ENCODE results near the gene TNRC6A.
A peak's percentile ranks its signal among the peaks of the same experiment; 100 is the strongest.
"Not testable (repeated sequence)": the region's sequence is repeated elsewhere in the genome, so short reads cannot be mapped to it uniquely, and the experiment has no call there.

TNRC6A gene

DNA sequence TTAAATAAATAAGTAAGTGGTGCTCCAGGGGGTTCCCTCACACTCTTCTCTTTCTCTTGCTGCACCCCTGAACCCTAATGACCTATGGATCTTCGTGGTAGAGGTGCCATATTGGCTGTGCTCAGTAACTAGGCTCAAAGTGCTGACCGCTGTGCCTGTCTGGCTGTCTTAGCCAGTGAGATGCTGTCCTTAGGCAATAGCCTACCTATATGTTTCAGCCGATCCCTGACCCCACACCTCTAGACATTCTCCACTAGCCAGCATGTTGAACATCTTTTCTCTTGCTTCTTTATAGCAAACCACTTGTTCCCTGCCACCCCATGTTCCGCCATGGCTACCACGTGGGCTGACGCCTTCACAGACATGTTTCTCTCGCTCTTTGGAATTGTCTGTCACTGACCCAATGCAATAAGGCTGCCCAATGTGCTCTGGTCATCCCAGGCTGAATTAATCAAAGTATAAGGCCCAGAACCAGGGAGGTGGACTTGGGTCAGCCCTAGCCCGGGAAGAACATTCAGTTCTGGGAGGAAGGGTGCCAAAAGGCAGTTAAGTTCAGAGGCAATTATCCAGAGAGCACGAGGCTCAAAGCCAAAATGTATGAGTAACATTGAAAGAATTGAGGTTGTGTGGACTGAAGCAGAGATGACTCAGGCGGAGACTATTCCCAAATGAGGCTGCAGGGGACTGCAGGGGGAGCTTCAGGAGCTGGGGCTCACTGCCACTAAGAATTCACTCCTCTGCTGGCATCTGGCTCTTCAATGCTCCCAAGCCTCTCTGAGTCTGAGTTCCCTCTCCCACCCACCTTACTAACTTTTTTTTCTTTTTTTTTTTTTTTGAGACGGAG is 28.7 kb upstream of the TNRC6A start:
- DNase-seq (ENCODE audit: low read depth): peak; percentile 97
- TF ChIP-seq, protein P1, sequence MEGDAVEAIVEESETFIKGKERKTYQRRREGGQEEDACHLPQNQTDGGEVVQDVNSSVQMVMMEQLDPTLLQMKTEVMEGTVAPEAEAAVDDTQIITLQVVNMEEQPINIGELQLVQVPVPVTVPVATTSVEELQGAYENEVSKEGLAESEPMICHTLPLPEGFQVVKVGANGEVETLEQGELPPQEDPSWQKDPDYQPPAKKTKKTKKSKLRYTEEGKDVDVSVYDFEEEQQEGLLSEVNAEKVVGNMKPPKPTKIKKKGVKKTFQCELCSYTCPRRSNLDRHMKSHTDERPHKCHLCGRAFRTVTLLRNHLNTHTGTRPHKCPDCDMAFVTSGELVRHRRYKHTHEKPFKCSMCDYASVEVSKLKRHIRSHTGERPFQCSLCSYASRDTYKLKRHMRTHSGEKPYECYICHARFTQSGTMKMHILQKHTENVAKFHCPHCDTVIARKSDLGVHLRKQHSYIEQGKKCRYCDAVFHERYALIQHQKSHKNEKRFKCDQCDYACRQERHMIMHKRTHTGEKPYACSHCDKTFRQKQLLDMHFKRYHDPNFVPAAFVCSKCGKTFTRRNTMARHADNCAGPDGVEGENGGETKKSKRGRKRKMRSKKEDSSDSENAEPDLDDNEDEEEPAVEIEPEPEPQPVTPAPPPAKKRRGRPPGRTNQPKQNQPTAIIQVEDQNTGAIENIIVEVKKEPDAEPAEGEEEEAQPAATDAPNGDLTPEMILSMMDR (conservative IDR thresholded peaks at IDR 0.05; ENCODE audit: low read depth, low read length): peak; percentile 45
- no peak overlapping the region for H3K4me3 ChIP-seq (ENCODE audit: low read length)

DNA sequence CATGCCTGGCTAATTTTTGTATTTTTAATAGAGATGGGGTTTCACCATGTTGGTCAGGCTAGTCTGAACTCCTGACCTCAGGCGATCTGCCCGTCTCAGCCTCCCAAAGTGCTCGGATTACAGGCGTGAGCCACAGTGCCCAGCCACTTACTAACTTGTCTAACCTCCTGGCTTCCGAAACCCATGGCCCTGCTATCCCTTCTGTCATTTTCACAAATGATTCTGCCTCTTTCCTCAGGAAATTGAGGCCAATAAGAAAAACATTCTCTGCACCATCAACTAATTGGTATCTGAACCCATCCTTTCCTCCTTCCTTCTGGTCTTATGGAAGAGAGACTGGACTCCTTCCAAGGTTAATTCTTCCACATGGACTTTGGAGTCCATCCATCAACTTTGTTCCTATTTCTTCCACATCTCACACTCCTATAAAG is 27.9 kb upstream of the TNRC6A start:
- TF ChIP-seq, protein P1 (conservative IDR thresholded peaks at IDR 0.05; ENCODE audit: low read depth, low read length): no peak
- no peak for DNase-seq (ENCODE audit: low read depth)
- H3K4me3 ChIP-seq (ENCODE audit: low read length): no peak overlapping the region

DNA sequence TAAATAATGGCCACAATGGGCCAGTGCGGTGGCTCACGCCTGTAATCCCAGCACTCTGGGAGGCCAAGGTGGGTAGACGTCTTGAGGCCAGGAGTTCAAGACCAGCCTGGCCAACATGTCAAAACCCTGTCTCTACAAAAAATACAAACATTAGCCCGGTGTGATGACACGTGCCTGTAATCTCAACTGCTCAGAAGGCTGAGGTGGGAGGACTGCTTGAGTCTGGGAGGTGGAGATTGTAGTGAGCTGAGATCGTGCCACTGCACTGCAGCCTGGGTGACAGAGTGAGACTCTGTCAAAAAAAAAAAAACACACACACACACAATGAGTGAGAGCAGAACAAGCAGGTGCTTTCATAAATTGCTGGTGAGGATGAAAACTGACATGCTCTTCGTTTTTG is 21.7 kb upstream of the TNRC6A start:
- not testable (repeated sequence) for H3K4me3 ChIP-seq (ENCODE audit: low read length); DNase-seq (ENCODE audit: low read depth)

DNA sequence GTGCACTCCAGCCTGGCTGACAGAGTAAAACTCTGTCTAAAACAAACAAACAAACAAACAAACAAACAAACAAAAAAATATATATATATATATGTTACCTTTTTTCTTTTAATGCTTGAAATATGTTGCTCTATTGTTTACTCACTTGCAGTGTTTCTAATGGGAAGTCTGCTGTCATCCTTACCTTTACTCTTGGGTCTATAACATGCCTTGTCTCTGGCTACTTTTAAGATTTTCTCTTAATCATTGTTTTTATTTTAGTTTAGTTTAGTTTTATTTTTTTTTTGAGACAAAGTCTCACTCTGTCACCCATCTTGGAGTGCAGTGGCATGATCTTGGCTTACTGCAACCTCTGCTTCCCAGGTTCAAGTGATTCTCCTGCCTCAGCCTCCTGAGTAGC is 16.1 kb upstream of the TNRC6A start:
- no peak for DNase-seq (ENCODE audit: low read depth)
- no peak overlapping the region for H3K4me3 ChIP-seq (ENCODE audit: low read length)
- TF ChIP-seq, protein P1 (conservative IDR thresholded peaks at IDR 0.05; ENCODE audit: low read depth, low read length): no peak

DNA sequence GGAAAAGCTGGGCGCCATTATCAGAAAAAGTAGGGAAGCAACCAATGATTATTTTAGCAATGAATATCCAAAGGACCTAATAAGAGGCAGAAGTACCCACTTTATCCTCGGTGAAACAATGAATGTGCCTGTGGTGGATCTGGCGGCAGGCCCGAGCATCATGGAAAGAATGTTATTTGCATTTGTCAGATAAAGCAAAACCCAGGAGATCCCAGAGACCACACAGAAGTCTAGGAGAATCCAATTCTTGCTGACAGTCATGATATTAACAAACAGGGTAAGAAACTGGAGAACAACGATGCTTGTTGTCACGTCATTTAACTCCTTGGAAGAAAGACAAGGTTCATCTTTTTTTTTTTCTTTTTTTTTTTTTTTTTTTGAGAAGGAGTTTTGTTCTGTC is 12.0 kb upstream of the TNRC6A start:
- TF ChIP-seq, protein P1 (conservative IDR thresholded peaks at IDR 0.05; ENCODE audit: low read depth, low read length): no peak
- H3K4me3 ChIP-seq (ENCODE audit: low read length): no peak overlapping the region
- DNase-seq (ENCODE audit: low read depth): no peak

DNA sequence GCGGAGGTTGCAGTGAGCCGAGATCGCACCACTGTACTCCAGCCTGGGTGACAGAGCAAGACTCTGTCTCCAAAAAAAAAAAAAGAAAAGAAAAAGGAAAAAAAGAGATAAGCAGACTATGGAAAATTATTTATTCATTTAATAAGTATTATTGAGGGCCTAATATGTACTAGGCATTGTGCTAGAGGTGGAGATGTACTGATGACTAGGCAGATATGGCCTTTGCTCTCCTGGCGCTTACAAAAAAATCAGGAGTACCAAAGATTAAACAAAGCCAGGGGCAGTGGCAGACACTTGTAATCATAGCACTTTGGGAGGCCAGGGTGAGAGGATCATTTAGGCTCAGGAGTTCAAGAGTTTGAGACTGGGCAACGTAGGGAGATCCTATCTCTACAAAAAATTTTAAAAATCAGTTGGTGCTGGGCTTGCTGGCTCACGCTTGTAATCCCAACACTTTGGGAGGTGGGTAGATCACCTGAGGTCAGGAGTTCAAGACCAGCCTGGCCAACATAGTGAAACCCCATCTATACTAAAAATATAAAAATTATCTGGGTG is 10.4 kb upstream of the TNRC6A start:
- no peak overlapping the region for H3K4me3 ChIP-seq (ENCODE audit: low read length)
- no peak for DNase-seq (ENCODE audit: low read depth)
- TF ChIP-seq, protein P1 (conservative IDR thresholded peaks at IDR 0.05; ENCODE audit: low read depth, low read length): no peak

DNA sequence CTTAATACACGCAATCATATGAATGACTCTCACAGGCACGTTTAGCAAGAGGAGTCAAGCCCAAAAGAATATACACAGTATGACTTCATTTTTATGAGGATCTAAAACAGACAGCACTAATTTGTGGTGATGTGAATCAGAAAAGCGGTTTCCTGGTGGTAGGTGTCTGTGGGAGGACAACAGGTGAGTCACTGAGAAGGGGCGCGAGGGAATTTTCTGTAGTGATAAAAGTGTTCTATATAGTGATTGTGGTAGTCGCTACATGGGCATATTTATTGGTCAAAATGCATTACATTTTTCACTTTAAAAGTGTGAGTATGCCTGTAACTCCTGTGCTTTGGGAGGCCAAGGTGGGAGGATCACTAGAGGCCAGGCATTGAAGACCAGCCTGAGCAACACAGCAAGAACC is 7.6 kb upstream of the TNRC6A start:
- DNase-seq (ENCODE audit: low read depth): no peak
- TF ChIP-seq, protein P1 (conservative IDR thresholded peaks at IDR 0.05; ENCODE audit: low read depth, low read length): no peak
- H3K4me3 ChIP-seq (ENCODE audit: low read length): no peak overlapping the region

Measured in retinal pigment epithelial cell (primary cell).